GM23338 (cell line): Measurements from ENCODE around the gene CTCFL. TPM values are rescaled to one million over a fixed set of nuclear protein-coding genes. Genes with fewer than 3 reads are reported as not detected.

ENCODE experiments used
- ATAC-seq: fragments of 200-7000 bp; cut with Tn5 transposase; 3 replicates; pipeline ENCODE4 v1.9.1; 2020
- DNase-seq: peaks from one replicate; pipeline ENCODE4 v3.0.0-alpha.2; 2015; ENCODE audit warnings: low spot score
- H2AFZ ChIP-seq: fragments of 200-600 bp; sonication (generic); 2 replicates; pipeline ENCODE4 v1.8.0; 2016; ENCODE audit warnings: antibody characterized with exemption, mild to moderate bottlenecking, moderate library complexity
- H3F3A ChIP-seq: fragments of 200-600 bp; sonication (generic); replicated peaks from 2 replicates; pipeline ENCODE4 v1.8.0; 2017; ENCODE audit warnings: antibody characterized with exemption, mixed run types, low read depth
- H3K27ac ChIP-seq: fragments of 200-600 bp; sonication (generic); 2 replicates; pipeline ENCODE4 v1.6.1; 2016; ENCODE audit warnings: low read depth
- H3K27me3 ChIP-seq: fragments of 200-600 bp; sonication (generic); 2 replicates; pipeline ENCODE4 v1.8.0; 2016; ENCODE audit warnings: mild to moderate bottlenecking, mixed run types, moderate library complexity; ENCODE audit not compliant: insufficient read depth
- H3K36me3 ChIP-seq: fragments of 200-600 bp; sonication (generic); 2 replicates; pipeline ENCODE4 v1.8.0; 2016; ENCODE audit warnings: mild to moderate bottlenecking; ENCODE audit not compliant: insufficient read depth
- H3K4me1 ChIP-seq: fragments of 200-600 bp; sonication (generic); 2 replicates; pipeline ENCODE4 v1.8.0; 2016; ENCODE audit warnings: mild to moderate bottlenecking, moderate library complexity; ENCODE audit not compliant: insufficient read depth
- H3K4me2 ChIP-seq: fragments of 200-600 bp; sonication (generic); 2 replicates; pipeline ENCODE4 v1.7.1; 2017; ENCODE audit warnings: mixed run types
- H3K4me3 ChIP-seq: fragments of 200-600 bp; sonication (generic); 2 replicates; pipeline ENCODE4 v1.6.1; 2016; ENCODE audit warnings: mixed run types
- H3K79me2 ChIP-seq: fragments of 200-600 bp; sonication (generic); replicated peaks from 2 replicates; pipeline ENCODE4 v1.8.0; 2017; ENCODE audit warnings: mild to moderate bottlenecking; ENCODE audit not compliant: insufficient read depth
- H3K9me2 ChIP-seq: fragments of 200-600 bp; sonication (generic); 2 replicates; pipeline ENCODE4 v1.8.0; 2017; ENCODE audit not compliant: insufficient read depth
- H4K20me1 ChIP-seq: fragments of 200-600 bp; sonication (generic); replicated peaks from 2 replicates; pipeline ENCODE4 v1.8.0; 2017; ENCODE audit warnings: mild to moderate bottlenecking; ENCODE audit not compliant: insufficient read depth
- H3K27ac Mint-ChIP-seq: 2 replicates; pipeline ENCODE4 v1.8.0; 2020; ENCODE audit warnings: inconsistent platforms, mild to moderate bottlenecking, moderate library complexity, mixed read lengths
- H3K27me3 Mint-ChIP-seq: 3 replicates; pipeline ENCODE4 v1.8.0; 2022; ENCODE audit warnings: low read depth, mild to moderate bottlenecking, moderate library complexity, mixed read lengths, inconsistent platforms; ENCODE audit not compliant: insufficient read depth, poor library complexity
- H3K36me3 Mint-ChIP-seq: 3 replicates; pipeline ENCODE4 v1.8.0; 2021; ENCODE audit warnings: low read depth, mild to moderate bottlenecking, inconsistent platforms, moderate library complexity, mixed read lengths
- H3K4me1 Mint-ChIP-seq: 3 replicates; pipeline ENCODE4 v1.8.0; 2020; ENCODE audit warnings: mild to moderate bottlenecking, inconsistent platforms, mixed read lengths
- H3K4me3 Mint-ChIP-seq: 3 replicates; pipeline ENCODE4 v1.8.0; 2021; ENCODE audit warnings: moderate library complexity, mild to moderate bottlenecking, inconsistent platforms, mixed read lengths
- H3K9me3 Mint-ChIP-seq: 3 replicates; pipeline ENCODE4 v1.8.0; 2020; ENCODE audit warnings: moderate library complexity, mild to moderate bottlenecking, inconsistent platforms, mixed read lengths
- EZH2 ChIP-seq: fragments of 200-600 bp; sonication (generic); IDR thresholded peaks from one replicate; pipeline ENCODE4 v1.8.0; 2017; ENCODE audit warnings: antibody characterized with exemption, mild to moderate bottlenecking, low read depth; ENCODE audit not compliant: unreplicated experiment
- JUNB ChIP-seq: IDR thresholded peaks from one replicate; pipeline ENCODE4 v1.6.1; 2016; ENCODE audit warnings: antibody characterized with exemption; ENCODE audit not compliant: unreplicated experiment
- NANOG ChIP-seq: IDR thresholded peaks from 2 replicates; pipeline ENCODE4 v1.6.1; 2016; ENCODE audit warnings: antibody characterized with exemption, borderline replicate concordance
- POLR2AphosphoS5 ChIP-seq: IDR thresholded peaks from 2 replicates; pipeline ENCODE4 v1.6.1; 2016; ENCODE audit warnings: antibody characterized with exemption, low read depth
- STAT1 ChIP-seq: IDR thresholded peaks from one replicate; pipeline ENCODE4 v1.6.1; 2016; ENCODE audit warnings: antibody characterized with exemption; ENCODE audit not compliant: unreplicated experiment
- ZNF114 ChIP-seq: fragments of 250-450 bp; sonication (Bioruptor Pico); IDR thresholded peaks from 2 replicates; pipeline ENCODE4 v1.5.0; 2020; ENCODE audit warnings: mild to moderate bottlenecking, moderate library complexity
- ZNF331 ChIP-seq: fragments of 250-450 bp; sonication (Bioruptor Pico); IDR thresholded peaks from 2 replicates; pipeline ENCODE4 v1.5.0; 2020; ENCODE audit warnings: low read depth, mild to moderate bottlenecking, moderate library complexity
- polyA plus RNA-seq: library from polyadenylated mRNA; unstranded; fragments of >200 nt; fragmentation: Nextera tagmentation; extraction: Ambion mirVana; gene quantifications from 2 replicates; pipeline ENCODE4 v1.2.1, GENCODE V29; 2016
- total RNA-seq: library from RNA; depleted of rRNA; stranded (reverse); fragments of >200 nt; shearing (Covaris generic); gene quantifications from 2 replicates; pipeline ENCODE4 v1.2.3, GENCODE V29; 2014
- TF ChIP-seq, protein P1 (sequence below), 2 experiments: fragments of 200-600 bp in 1 of 2; sonication (generic) in 1 of 2; conservative IDR thresholded peaks; 2 replicates each; pipeline versions ENCODE4 v1.5.1 to v1.6.1; 2016 to 2017; ENCODE audit warnings: antibody characterized with exemption in 2 of 2, low read depth in 2 of 2, mild to moderate bottlenecking in 2 of 2, moderate library complexity in 1 of 2
- TF ChIP-seq, protein P2 (sequence below): IDR thresholded peaks from one replicate; pipeline ENCODE4 v1.6.1; 2018; ENCODE audit warnings: antibody characterized with exemption; ENCODE audit not compliant: unreplicated experiment

The CTCFL gene
- total and polyA plus RNA-seq, 2 experiments from 2014 or later = 0.55 to 1.4 TPM

DNA sequence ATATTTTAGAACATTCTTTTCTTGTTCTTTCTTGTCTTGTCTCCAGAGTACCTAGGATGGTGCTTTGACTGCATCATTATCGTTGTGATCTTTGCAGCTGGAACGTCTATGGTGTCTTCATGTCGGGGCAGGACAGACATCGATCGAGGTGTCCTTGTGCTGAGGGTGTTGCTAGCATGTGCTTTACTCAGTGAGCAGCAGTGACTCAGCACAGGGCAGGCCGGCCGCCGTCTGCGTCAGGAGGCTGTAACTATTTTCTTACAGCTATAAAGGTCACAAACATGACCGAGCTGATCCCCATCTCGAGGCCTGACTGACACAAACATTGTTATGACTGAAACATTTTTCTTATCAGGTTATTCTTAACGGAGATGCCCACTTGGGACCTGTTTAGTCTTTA lies 14.9 kb upstream of the CTCFL start:
- ATAC-seq = no peak
- TF ChIP-seq JUNB (no peak), EZH2 (no peak), STAT1 (no peak), ZNF114 (no peak), NANOG (no peak), POLR2AphosphoS5 (no peak), ZNF331 (CRISPR knock-in tag) (no peak)
- TF ChIP-seq, protein P1, sequence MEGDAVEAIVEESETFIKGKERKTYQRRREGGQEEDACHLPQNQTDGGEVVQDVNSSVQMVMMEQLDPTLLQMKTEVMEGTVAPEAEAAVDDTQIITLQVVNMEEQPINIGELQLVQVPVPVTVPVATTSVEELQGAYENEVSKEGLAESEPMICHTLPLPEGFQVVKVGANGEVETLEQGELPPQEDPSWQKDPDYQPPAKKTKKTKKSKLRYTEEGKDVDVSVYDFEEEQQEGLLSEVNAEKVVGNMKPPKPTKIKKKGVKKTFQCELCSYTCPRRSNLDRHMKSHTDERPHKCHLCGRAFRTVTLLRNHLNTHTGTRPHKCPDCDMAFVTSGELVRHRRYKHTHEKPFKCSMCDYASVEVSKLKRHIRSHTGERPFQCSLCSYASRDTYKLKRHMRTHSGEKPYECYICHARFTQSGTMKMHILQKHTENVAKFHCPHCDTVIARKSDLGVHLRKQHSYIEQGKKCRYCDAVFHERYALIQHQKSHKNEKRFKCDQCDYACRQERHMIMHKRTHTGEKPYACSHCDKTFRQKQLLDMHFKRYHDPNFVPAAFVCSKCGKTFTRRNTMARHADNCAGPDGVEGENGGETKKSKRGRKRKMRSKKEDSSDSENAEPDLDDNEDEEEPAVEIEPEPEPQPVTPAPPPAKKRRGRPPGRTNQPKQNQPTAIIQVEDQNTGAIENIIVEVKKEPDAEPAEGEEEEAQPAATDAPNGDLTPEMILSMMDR (conservative IDR thresholded peaks at IDR 0.05; ENCODE audit: low read depth in 2 of 2) = no peak
- TF ChIP-seq, protein P2, sequence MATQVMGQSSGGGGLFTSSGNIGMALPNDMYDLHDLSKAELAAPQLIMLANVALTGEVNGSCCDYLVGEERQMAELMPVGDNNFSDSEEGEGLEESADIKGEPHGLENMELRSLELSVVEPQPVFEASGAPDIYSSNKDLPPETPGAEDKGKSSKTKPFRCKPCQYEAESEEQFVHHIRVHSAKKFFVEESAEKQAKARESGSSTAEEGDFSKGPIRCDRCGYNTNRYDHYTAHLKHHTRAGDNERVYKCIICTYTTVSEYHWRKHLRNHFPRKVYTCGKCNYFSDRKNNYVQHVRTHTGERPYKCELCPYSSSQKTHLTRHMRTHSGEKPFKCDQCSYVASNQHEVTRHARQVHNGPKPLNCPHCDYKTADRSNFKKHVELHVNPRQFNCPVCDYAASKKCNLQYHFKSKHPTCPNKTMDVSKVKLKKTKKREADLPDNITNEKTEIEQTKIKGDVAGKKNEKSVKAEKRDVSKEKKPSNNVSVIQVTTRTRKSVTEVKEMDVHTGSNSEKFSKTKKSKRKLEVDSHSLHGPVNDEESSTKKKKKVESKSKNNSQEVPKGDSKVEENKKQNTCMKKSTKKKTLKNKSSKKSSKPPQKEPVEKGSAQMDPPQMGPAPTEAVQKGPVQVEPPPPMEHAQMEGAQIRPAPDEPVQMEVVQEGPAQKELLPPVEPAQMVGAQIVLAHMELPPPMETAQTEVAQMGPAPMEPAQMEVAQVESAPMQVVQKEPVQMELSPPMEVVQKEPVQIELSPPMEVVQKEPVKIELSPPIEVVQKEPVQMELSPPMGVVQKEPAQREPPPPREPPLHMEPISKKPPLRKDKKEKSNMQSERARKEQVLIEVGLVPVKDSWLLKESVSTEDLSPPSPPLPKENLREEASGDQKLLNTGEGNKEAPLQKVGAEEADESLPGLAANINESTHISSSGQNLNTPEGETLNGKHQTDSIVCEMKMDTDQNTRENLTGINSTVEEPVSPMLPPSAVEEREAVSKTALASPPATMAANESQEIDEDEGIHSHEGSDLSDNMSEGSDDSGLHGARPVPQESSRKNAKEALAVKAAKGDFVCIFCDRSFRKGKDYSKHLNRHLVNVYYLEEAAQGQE = no peak
- Histone ChIP-seq H3K36me3 (no peaks in the 10 kb centered on the region), H3K79me2 (no peaks in the 10 kb centered on the region), H2AFZ (no peak overlapping the region), H3K4me3 (no peak overlapping the region), H3F3A (no peaks in the 10 kb centered on the region), H3K4me1 (no peaks in the 10 kb centered on the region), H4K20me1 (no peaks in the 10 kb centered on the region), H3K27ac (no peak overlapping the region), H3K9me2 (peaks cover 5% of the 10 kb centered on the region; the same call in 1 of the 2 replicates), H3K27me3 (no peaks in the 10 kb centered on the region), H3K4me2 (no peak overlapping the region)
- H3K36me3 Mint-ChIP-seq = peaks cover 21% of the 10 kb centered on the region; the same call in 1 of the 3 replicates
- no peaks in the 10 kb centered on the region; the same call in none of the 3 replicates for H3K4me1 Mint-ChIP-seq
- peaks cover 7% of the 10 kb centered on the region for H3K27me3 Mint-ChIP-seq
- no peak overlapping the region for H3K4me3 Mint-ChIP-seq
- no peak for DNase-seq
- peaks cover 33% of the 10 kb centered on the region for H3K9me3 Mint-ChIP-seq
- H3K27ac Mint-ChIP-seq = no peak overlapping the region

DNA sequence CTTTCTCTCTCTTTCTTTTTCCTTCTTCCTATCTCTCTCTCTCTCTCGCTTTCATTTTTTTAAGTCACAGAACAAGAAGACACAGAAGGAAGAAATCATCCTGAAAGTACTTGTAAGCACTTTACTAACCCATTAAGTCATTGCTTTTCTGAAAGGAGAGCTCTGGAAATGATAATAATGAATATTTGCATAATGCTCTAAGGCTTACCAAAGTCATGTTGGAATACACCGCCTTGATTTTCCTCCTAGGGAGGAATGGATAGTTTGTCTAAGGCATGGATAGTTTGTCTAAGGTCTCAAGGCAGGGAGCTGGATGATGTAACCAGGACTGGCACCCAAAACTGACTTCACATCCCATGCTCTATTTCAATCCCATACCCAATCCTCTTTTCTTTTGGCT lies 12.9 kb upstream of the CTCFL start:
- peaks cover 21% of the 10 kb centered on the region; the same call in 2 of the 3 replicates for H3K36me3 Mint-ChIP-seq
- H3K9me3 Mint-ChIP-seq = peaks cover 50% of the 10 kb centered on the region
- no peaks in the 10 kb centered on the region for H3K27me3 ChIP-seq
- DNase-seq (no peak), ATAC-seq (no peak)
- peaks cover 5% of the 10 kb centered on the region; the same call in 1 of the 2 replicates for H3K9me2 ChIP-seq
- H3K4me3 ChIP-seq = no peak overlapping the region
- no peaks in the 10 kb centered on the region for H3K4me1 ChIP-seq
- H3F3A ChIP-seq = no peaks in the 10 kb centered on the region
- peaks cover 7% of the 10 kb centered on the region for H3K27me3 Mint-ChIP-seq
- no peaks in the 10 kb centered on the region for H3K79me2 ChIP-seq
- H3K4me1 Mint-ChIP-seq = no peaks in the 10 kb centered on the region; the same call in 1 of the 3 replicates
- no peaks in the 10 kb centered on the region for H4K20me1 ChIP-seq
- no peak overlapping the region for H3K4me3 Mint-ChIP-seq
- H3K36me3 ChIP-seq = no peaks in the 10 kb centered on the region
- no peak overlapping the region for H3K27ac Mint-ChIP-seq
- no peak overlapping the region for H2AFZ ChIP-seq
- H3K4me2 ChIP-seq = no peak overlapping the region
- H3K27ac ChIP-seq = no peak overlapping the region
- TF ChIP-seq, protein P2 = no peak
- TF ChIP-seq, protein P1 (conservative IDR thresholded peaks at IDR 0.05; ENCODE audit: low read depth in 2 of 2) = no peak
- TF ChIP-seq STAT1 = no peak
- TF ChIP-seq NANOG = no peak
- no peak for TF ChIP-seq JUNB
